Thyroid gland (tissue), 4 donors: Measurements from ENCODE around the gene PAQR8. TPM values are rescaled to one million over a fixed set of nuclear protein-coding genes. Genes with fewer than 3 reads are reported as not detected.
A peak's percentile ranks its signal among the peaks of the same experiment; 100 is the strongest.

Experiments used
- DNase-seq, 2 donors: peaks; one replicate each; pipeline ENCODE4 v3.0.0-alpha.2; 2019
- H3K27ac ChIP-seq, 3 donors: fragments of 200-600 bp; sonication (generic); 1 replicate in 2 of 3; 2 replicates in 1 of 3; pipeline ENCODE4 v1.5.1; 2016 to 2019; ENCODE audit warnings: mild to moderate bottlenecking in 1 of 3, moderate library complexity in 1 of 3
- H3K27me3 ChIP-seq: fragments of 200-600 bp; sonication (generic); one replicate; pipeline ENCODE4 v1.5.1; 2019
- H3K36me3 ChIP-seq, 2 donors: fragments of 200-600 bp; sonication (generic); one replicate each; pipeline ENCODE4 v1.5.1; 2016 to 2019
- H3K4me1 ChIP-seq, 2 donors: fragments of 200-600 bp; sonication (generic); one replicate each; pipeline ENCODE4 v1.5.1; 2017 to 2019
- H3K4me3 ChIP-seq, 3 donors: fragments of 200-600 bp; sonication (generic); replicated peaks in 1 of 3; 1 replicate in 2 of 3; 2 replicates in 1 of 3; pipeline ENCODE4 v1.5.1; 2016; ENCODE audit warnings: mild to moderate bottlenecking in 1 of 3
- H3K9me3 ChIP-seq: fragments of 200-600 bp; sonication (generic); one replicate; pipeline ENCODE4 v1.5.1; 2017
- POLR2A ChIP-seq, 2 donors: fragments of 450-650 bp; IDR thresholded peaks; one replicate each; pipeline ENCODE4 v1.6.1; 2017; ENCODE audit warnings: antibody characterized with exemption in 2 of 2, mild to moderate bottlenecking in 2 of 2, moderate library complexity in 1 of 2
- WGBS, 2 donors: methylation state at CpG; one replicate each; pipeline ENCODE4 v1.1.5; 2017; 5-methylcytosine and 5-hydroxymethylcytosine counted together
- intact Hi-C: fragments of 100-400 bp; cut with DNase I; formaldehyde crosslinking; loops from one replicate; pipeline ENCODE4 v1.15.1; 2023
- total RNA-seq, 4 donors: library from RNA; depleted of rRNA; stranded (reverse); fragments of >200 nt; gene quantifications; one replicate each; pipeline ENCODE4 v1.2.3, GENCODE V29; 2016
- TF ChIP-seq, protein P1 (sequence below), 6 experiments: fragments of 200-600 bp in 3 of 6; fragments of 450-650 bp in 3 of 6; sonication (generic) in 3 of 6; IDR thresholded peaks; one replicate each; pipeline ENCODE4 v1.5.1; 2016 to 2019; ENCODE audit warnings: antibody characterized with exemption in 6 of 6, mild to moderate bottlenecking in 2 of 6, inconsistent platforms in 1 of 6, moderate library complexity in 1 of 6

The PAQR8 gene, protein sequence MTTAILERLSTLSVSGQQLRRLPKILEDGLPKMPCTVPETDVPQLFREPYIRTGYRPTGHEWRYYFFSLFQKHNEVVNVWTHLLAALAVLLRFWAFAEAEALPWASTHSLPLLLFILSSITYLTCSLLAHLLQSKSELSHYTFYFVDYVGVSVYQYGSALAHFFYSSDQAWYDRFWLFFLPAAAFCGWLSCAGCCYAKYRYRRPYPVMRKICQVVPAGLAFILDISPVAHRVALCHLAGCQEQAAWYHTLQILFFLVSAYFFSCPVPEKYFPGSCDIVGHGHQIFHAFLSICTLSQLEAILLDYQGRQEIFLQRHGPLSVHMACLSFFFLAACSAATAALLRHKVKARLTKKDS
- 1 to 10 TPM; 2.7 to 9.7 (median 5.4) TPM for total RNA-seq

- Histone ChIP-seq H3K4me1 (peaks cover 14 to 30% of the 10 kb centered on the region in 2 donors), H3K36me3 (no peaks in the 10 kb centered on the region), H3K4me3 (peak within 1 kb of the TSS; percentile 48 to 65 (median 53)), H3K27ac (peak within 1 kb of the TSS in 2 of 3 donors; percentile 37 to 57), H3K9me3 (no peaks in the 10 kb centered on the region), H3K27me3 (no peaks in the 10 kb centered on the region)
- intact Hi-C loops = loop anchor here (10.0 kb wide), 1 partner anchor 77 kb away; the partner anchor contains the start of gene MCM3
- 1 to 2% methylated on average over 9 to 21 of the region's 69 CpGs for WGBS, 2 donors
- peak; percentile 62 to 69 for DNase-seq
- TF ChIP-seq, protein P1, sequence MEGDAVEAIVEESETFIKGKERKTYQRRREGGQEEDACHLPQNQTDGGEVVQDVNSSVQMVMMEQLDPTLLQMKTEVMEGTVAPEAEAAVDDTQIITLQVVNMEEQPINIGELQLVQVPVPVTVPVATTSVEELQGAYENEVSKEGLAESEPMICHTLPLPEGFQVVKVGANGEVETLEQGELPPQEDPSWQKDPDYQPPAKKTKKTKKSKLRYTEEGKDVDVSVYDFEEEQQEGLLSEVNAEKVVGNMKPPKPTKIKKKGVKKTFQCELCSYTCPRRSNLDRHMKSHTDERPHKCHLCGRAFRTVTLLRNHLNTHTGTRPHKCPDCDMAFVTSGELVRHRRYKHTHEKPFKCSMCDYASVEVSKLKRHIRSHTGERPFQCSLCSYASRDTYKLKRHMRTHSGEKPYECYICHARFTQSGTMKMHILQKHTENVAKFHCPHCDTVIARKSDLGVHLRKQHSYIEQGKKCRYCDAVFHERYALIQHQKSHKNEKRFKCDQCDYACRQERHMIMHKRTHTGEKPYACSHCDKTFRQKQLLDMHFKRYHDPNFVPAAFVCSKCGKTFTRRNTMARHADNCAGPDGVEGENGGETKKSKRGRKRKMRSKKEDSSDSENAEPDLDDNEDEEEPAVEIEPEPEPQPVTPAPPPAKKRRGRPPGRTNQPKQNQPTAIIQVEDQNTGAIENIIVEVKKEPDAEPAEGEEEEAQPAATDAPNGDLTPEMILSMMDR (IDR thresholded peaks at IDR 0.05) = no peak
- TF ChIP-seq POLR2A (IDR thresholded peaks at IDR 0.05) = peak; percentile 28 to 77
These were observed at the start of gene PAQR8 for GRCh38 chr6:52361945-52362442. Gene PAQR8 (plus strand): TSS chr6:52362151. CDS start chr6:52403214, 41,063 bp downstream.

DNA sequence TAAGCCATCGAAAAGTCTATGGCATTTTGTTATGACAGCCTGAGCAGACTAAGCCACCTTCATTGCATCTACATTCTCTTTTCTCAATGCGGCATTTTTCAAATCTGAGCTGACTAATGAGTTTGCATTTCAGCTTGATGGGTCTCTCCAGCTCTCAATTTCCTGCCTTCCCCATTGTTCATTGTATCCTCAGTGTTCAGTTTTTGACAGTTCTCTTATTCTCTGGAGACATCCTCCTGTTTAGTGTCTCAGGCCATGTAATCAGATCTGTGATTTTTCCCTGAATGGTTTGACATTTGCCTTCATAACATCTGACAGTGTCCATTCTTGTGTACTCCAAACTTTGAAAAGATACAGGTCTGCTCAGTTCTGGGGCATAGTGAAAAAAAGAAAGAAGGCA, 49.5 kb upstream of the PAQR8 start:
- 91 to 92% methylated on average over 2 of the region's 2 CpGs for WGBS, 2 donors
- no peak overlapping the region for H3K4me3 ChIP-seq
- TF ChIP-seq POLR2A (IDR thresholded peaks at IDR 0.05) = no peak
- TF ChIP-seq, protein P1 (IDR thresholded peaks at IDR 0.05) = no peak
- no peak overlapping the region for H3K27ac ChIP-seq
- H3K27me3 ChIP-seq = no peaks in the 10 kb centered on the region
- no peaks in the 10 kb centered on the region for H3K9me3 ChIP-seq
- DNase-seq = no peak
- no peaks in the 10 kb centered on the region for H3K4me1 ChIP-seq
- intact Hi-C loops = no loop called here
- no peaks in the 10 kb centered on the region for H3K36me3 ChIP-seq

- H3K9me3 ChIP-seq = no peaks in the 10 kb centered on the region
- TF ChIP-seq, protein P1 (IDR thresholded peaks at IDR 0.05) = no peak
- no peak for TF ChIP-seq POLR2A (IDR thresholded peaks at IDR 0.05)
- no peak overlapping the region for H3K4me3 ChIP-seq
- no peak for DNase-seq
- no peaks in the 10 kb centered on the region for H3K4me1 ChIP-seq
- H3K27me3 ChIP-seq = no peaks in the 10 kb centered on the region
- intact Hi-C loops = no loop called here
- no peaks in the 10 kb centered on the region for H3K36me3 ChIP-seq
- no peak overlapping the region for H3K27ac ChIP-seq
- 89 to 92% methylated on average over 2 of the region's 2 CpGs for WGBS, 2 donors
These were observed 47.2 kb upstream of the PAQR8 start for GRCh38 chr6:52314752-52315151.

DNA sequence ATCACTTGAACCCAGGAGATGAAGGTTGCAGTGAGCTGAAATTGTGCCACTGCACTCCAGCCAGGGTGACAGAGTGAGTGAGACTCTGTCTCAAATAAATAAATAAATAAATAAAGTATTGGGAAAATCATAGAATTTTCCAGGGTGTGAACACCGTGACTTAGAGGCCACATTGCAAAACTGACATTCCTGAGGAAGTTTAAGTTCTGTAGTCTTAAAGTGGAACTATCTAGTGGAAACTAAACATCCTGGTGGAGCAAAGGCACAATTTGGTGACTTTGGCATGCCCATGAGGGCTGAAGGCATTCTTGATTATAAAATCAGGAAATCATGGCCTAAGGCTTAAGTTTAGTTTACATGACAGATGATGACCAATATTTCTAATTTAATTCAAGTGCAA, 44.7 kb upstream of the PAQR8 start:
- intact Hi-C loops = no loop called here
- Histone ChIP-seq H3K9me3 (no peaks in the 10 kb centered on the region), H3K27me3 (no peaks in the 10 kb centered on the region), H3K4me1 (no peaks in the 10 kb centered on the region), H3K27ac (no peak overlapping the region), H3K36me3 (no peaks in the 10 kb centered on the region), H3K4me3 (no peak overlapping the region)
- DNase-seq = no peak
- WGBS, 2 donors = 88 to 90% methylated on average over 1 of the region's 1 CpG
- TF ChIP-seq, protein P1 (IDR thresholded peaks at IDR 0.05) = no peak
- TF ChIP-seq POLR2A (IDR thresholded peaks at IDR 0.05) = no peak
